GM13977 (cell line): ENCODE measurements around the gene DPP10.

ENCODE experiments used
- DNase-seq: peaks from one replicate; pipeline ENCODE4 v3.0.0; 2012; ENCODE audit warnings: low spot score
- CTCF ChIP-seq: IDR thresholded peaks from 2 replicates; pipeline ENCODE4 v1.5.1; 2012; ENCODE audit warnings: mild to moderate bottlenecking, control low read depth; ENCODE audit not compliant: insufficient read depth; ENCODE audit errors: extremely low read depth, missing control alignments
- in situ Hi-C: fragments of 300-500 bp; cut with MboI; formaldehyde crosslinking; loops from one replicate; pipeline ENCODE4 v1.12.0; 2022; ENCODE audit warnings: low sequenced_read_pairs, low pct_unique_long_range_greater_than_20kb, mixed read lengths, inconsistent platforms; ENCODE audit not compliant: unreplicated experiment

Gene DPP10

GRCh38 chr2:115384399-115384798 lies 942.0 kb downstream of the DPP10 start:
- in situ Hi-C loops = no loop called here
- no peak for TF ChIP-seq CTCF
- DNase-seq = no peak

- no peak for DNase-seq
- TF ChIP-seq CTCF = no peak
- in situ Hi-C loops = no loop called here
Measured at GRCh38 chr2:115386465-115386864, 944.0 kb downstream of the DPP10 start.

GRCh38 chr2:115389024-115389423 lies 946.6 kb downstream of the DPP10 start:
- TF ChIP-seq CTCF = no peak
- in situ Hi-C loops = no loop called here
- no peak for DNase-seq

- no peak for DNase-seq
- in situ Hi-C loops = no loop called here
- no peak for TF ChIP-seq CTCF
Measured at GRCh38 chr2:115389898-115390565, 947.6 kb downstream of the DPP10 start.

GRCh38 chr2:115396579-115396978 lies 954.1 kb downstream of the DPP10 start:
- in situ Hi-C loops = no loop called here
- DNase-seq = no peak
- no peak for TF ChIP-seq CTCF

GRCh38 chr2:115400940-115401339 lies 958.5 kb downstream of the DPP10 start:
- DNase-seq = no peak
- no peak for TF ChIP-seq CTCF
- in situ Hi-C loops = no loop called here
